Smooth muscle cell (in vitro differentiated cells): ENCODE data around the gene KISS1R. TPM values are rescaled to one million over a fixed set of nuclear protein-coding genes. Genes with fewer than 3 reads are reported as not detected.

ENCODE experiments used
- DNase-seq: peaks from one replicate; lab custom pipeline; 2025; ENCODE audit not compliant: unreplicated experiment; lab: John Stamatoyannopoulos, UW
- H2AFZ ChIP-seq: fragments of 200-600 bp; sonication (generic); 2 replicates; pipeline ENCODE4 v1.6.0; 2016; ENCODE audit warnings: antibody characterized with exemption, low read depth, mild to moderate bottlenecking
- H3F3A ChIP-seq: fragments of 200-600 bp; sonication (generic); 2 replicates; pipeline ENCODE4 v1.6.0; 2017; ENCODE audit warnings: antibody characterized with exemption, low read depth
- H3K27ac ChIP-seq: fragments of 200-600 bp; sonication (generic); 2 replicates; pipeline ENCODE4 v1.5.1; 2016; ENCODE audit warnings: low read depth, mild to moderate bottlenecking
- H3K27me3 ChIP-seq: fragments of 200-600 bp; sonication (generic); 2 replicates; pipeline ENCODE4 v1.6.1; 2016; ENCODE audit warnings: low read depth, mild to moderate bottlenecking
- H3K36me3 ChIP-seq: fragments of 200-600 bp; sonication (generic); 2 replicates; pipeline ENCODE4 v1.5.1; 2016; ENCODE audit warnings: low read depth
- H3K4me1 ChIP-seq: fragments of 200-600 bp; sonication (generic); 2 replicates; pipeline ENCODE4 v1.5.1; 2016; ENCODE audit warnings: low read depth
- H3K4me2 ChIP-seq: fragments of 200-600 bp; sonication (generic); 2 replicates; pipeline ENCODE4 v1.6.0; 2016; ENCODE audit warnings: mild to moderate bottlenecking
- H3K4me3 ChIP-seq: fragments of 200-600 bp; sonication (generic); 2 replicates; pipeline ENCODE4 v1.5.1; 2016; ENCODE audit warnings: mild to moderate bottlenecking
- H3K79me2 ChIP-seq: fragments of 200-600 bp; sonication (generic); 2 replicates; pipeline ENCODE4 v1.6.0; 2016; ENCODE audit warnings: low read depth, mild to moderate bottlenecking
- H3K9ac ChIP-seq: fragments of 200-600 bp; sonication (generic); 2 replicates; pipeline ENCODE4 v1.6.0; 2016; ENCODE audit warnings: low read depth
- H3K9me3 ChIP-seq: fragments of 200-600 bp; sonication (generic); replicated peaks from 2 replicates; pipeline ENCODE4 v1.5.1; 2016; ENCODE audit warnings: low read depth
- H4K20me1 ChIP-seq: fragments of 200-600 bp; sonication (generic); 2 replicates; pipeline ENCODE4 v1.6.0; 2016; ENCODE audit warnings: low read depth
- WGBS: methylation state at CpG from one replicate; pipeline ENCODE4 v1.1.7; 2016; ENCODE audit warnings: low lambda C conversion rate; 5-methylcytosine and 5-hydroxymethylcytosine counted together
- polyA plus RNA-seq: library from polyadenylated mRNA; unstranded; fragments of >200 nt; fragmentation: Nextera tagmentation; extraction: Ambion mirVana; gene quantifications from 2 replicates; pipeline ENCODE4 v1.2.1, GENCODE V29; 2016
- total RNA-seq: library from RNA; depleted of rRNA; stranded (reverse); fragments of >200 nt; gene quantifications from 2 replicates; pipeline ENCODE4 v1.2.3, GENCODE V29; 2014
- TF ChIP-seq, protein P1 (sequence below): fragments of 200-600 bp; sonication (generic); IDR thresholded peaks from 2 replicates; pipeline ENCODE4 v1.5.1; 2017; ENCODE audit warnings: borderline replicate concordance, mild to moderate bottlenecking, antibody characterized with exemption; ENCODE audit not compliant: insufficient read depth, poor library complexity, severe bottlenecking

The KISS1R gene
- total and polyA plus RNA-seq, 2 experiments from 2014 or later: 0.61 TPM; not detected in 1

DNA sequence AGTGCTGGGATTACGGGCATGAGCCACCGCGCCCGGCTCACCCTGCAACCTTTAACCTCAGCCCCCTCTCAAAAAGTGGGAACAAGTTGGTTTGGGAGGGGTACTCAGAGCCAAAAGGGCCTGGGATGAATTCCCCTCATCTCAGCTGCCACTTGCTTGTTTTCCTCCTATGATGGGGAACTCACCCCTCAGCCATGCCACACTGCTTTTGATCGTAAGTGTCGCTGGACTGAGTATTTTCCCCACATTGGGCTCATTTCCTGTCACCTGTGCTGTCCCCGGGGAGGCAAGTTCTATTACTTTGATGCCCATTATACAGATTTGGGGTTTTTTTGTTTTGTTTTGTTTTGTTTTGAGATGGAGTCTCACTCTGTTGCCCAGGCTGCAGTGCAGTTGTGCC lies 10.7 kb upstream of the KISS1R start:
- TF ChIP-seq, protein P1, sequence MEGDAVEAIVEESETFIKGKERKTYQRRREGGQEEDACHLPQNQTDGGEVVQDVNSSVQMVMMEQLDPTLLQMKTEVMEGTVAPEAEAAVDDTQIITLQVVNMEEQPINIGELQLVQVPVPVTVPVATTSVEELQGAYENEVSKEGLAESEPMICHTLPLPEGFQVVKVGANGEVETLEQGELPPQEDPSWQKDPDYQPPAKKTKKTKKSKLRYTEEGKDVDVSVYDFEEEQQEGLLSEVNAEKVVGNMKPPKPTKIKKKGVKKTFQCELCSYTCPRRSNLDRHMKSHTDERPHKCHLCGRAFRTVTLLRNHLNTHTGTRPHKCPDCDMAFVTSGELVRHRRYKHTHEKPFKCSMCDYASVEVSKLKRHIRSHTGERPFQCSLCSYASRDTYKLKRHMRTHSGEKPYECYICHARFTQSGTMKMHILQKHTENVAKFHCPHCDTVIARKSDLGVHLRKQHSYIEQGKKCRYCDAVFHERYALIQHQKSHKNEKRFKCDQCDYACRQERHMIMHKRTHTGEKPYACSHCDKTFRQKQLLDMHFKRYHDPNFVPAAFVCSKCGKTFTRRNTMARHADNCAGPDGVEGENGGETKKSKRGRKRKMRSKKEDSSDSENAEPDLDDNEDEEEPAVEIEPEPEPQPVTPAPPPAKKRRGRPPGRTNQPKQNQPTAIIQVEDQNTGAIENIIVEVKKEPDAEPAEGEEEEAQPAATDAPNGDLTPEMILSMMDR: no peak
- Histone ChIP-seq H3K4me3 (no peak overlapping the region), H2AFZ (no peak overlapping the region), H3K4me2 (no peak overlapping the region), H3K79me2 (peaks cover 80% of the 10 kb centered on the region), H3K9me3 (no peaks in the 10 kb centered on the region), H4K20me1 (peaks cover 98% of the 10 kb centered on the region), H3K9ac (no peak overlapping the region), H3K27me3 (no peaks in the 10 kb centered on the region), H3K36me3 (no peaks in the 10 kb centered on the region), H3K4me1 (peaks cover 4% of the 10 kb centered on the region), H3K27ac (no peak overlapping the region), H3F3A (peaks cover 2% of the 10 kb centered on the region)
- DNase-seq: no peak
- over 99% methylated on average over 7 of the region's 7 CpGs for WGBS

DNA sequence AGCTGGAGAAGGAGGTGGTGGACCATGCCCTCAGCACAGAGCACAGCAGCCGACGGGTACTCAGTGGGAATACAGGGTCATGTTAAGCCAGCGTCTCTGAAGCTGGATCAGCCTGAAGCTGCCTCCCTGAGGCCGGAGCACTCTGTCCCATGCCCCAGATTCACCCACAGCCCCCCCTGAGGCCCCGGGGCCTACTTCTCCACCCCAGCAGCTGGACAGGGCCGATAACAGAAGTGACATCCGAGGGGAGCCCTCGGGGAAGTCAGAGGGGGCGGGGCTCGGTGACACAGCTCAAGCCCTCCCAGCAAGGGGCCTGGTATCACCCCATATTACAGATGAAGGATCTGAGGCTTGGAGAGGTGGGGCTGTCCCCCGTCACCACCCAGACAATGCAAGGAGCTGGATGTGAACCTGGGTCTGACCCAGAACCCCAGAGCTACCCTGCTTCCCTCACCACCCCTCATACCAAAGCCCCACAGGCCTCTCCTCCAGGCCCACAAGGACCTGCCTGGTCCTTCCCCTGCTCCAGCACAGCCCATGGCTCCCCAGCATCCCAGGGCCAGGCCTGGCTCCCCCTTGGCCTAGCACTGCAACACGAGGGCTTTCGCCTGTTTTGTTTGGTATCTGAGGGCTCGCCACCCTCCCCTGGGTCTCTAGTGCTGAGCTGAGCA lies 9.8 kb upstream of the KISS1R start:
- WGBS: 90% methylated on average over 9 of the region's 14 CpGs
- H2AFZ ChIP-seq: no peak overlapping the region
- no peaks in the 10 kb centered on the region for H3K36me3 ChIP-seq
- no peak overlapping the region for H3K4me3 ChIP-seq
- peaks cover 83% of the 10 kb centered on the region for H3K79me2 ChIP-seq
- no peak overlapping the region for H3K9ac ChIP-seq
- TF ChIP-seq, protein P1: no peak
- peaks cover 4% of the 10 kb centered on the region for H3K4me1 ChIP-seq
- H3K4me2 ChIP-seq: no peak overlapping the region
- H3F3A ChIP-seq: peaks cover 3% of the 10 kb centered on the region
- DNase-seq: no peak
- H3K27me3 ChIP-seq: no peaks in the 10 kb centered on the region
- H4K20me1 ChIP-seq: peaks cover 93% of the 10 kb centered on the region
- H3K27ac ChIP-seq: no peak overlapping the region
- H3K9me3 ChIP-seq: no peaks in the 10 kb centered on the region

DNA sequence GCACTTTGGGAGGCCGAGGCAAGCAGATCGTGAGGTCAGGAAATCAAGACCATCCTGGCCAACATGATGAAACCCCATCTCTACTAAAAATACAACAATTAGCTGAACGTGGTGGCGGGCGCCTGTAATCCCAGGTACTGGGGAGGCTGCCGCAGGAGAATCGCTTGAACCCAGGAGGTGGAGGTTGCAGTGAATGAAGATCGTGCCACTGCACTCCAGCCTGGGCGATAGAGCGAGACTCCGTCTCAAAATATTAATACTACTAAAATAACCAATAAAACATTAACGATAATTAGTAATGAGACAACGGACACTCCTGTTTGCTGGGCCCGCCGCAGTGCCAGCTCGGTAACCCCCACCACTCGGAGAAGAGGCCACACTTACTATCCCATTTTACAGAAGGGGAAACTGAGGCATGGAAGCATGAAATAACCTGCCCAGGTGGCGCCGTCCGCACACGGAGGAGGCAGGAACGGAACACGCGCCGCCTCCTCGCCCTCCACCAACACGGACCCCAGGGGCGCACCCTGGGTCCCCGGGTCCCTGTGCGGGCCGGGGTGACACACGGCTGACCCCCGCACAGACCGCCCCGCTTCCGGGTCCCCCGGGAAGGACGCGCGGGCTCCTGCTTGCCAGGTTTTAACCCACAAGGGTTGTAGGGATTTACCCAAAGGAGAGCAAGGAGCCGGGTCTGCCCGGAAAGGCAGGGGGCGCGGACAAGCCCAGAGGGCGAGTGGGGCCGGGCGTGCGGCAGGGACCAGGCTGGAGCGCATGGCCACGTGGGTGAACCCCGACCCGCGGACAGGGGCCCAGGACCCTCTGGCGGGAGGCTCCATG lies 5.7 kb upstream of the KISS1R start:
- Histone ChIP-seq H3K27ac (no peak overlapping the region), H4K20me1 (peaks cover 52% of the 10 kb centered on the region), H3F3A (peaks cover 8% of the 10 kb centered on the region), H3K4me1 (no peaks in the 10 kb centered on the region), H3K79me2 (peaks cover 58% of the 10 kb centered on the region), H3K27me3 (no peaks in the 10 kb centered on the region), H3K9me3 (no peaks in the 10 kb centered on the region), H2AFZ (no peak overlapping the region), H3K9ac (no peak overlapping the region), H3K4me3 (no peak overlapping the region), H3K4me2 (peak overlapping the region; percentile 54), H3K36me3 (no peaks in the 10 kb centered on the region)
- TF ChIP-seq, protein P1: no peak
- WGBS: 87% methylated on average over 42 of the region's 54 CpGs
- no peak for DNase-seq
